Stimulated activated CD8-positive, alpha-beta memory T cell treated with anti-CD3 and anti-CD28 coated beads, Interleukin-2, amount 100 ng/mL, for 1 hour (primary cell): ENCODE measurements around the gene P4HTM.

Source experiments
- DNase-seq, 2 donors: peaks; one replicate each; pipeline ENCODE4 v3.0.0-alpha.2; 2020; ENCODE audit warnings: low read depth in 2 of 2

P4HTM gene

GRCh38 chr3:48989796-48990635, at the start of gene P4HTM:
TSS of gene P4HTM (plus strand) at chr3:48990241. CDS start at chr3:48990257, 16 bp downstream.
- DNase-seq, result peak; percentile 50 to 63

GRCh38 chr3:48945432-48945831, 44.6 kb upstream of the P4HTM start:
- DNase-seq, result no peak

- no peak for DNase-seq
These were observed 44.0 kb upstream of the P4HTM start for GRCh38 chr3:48945891-48946549.

GRCh38 chr3:48949376-48949717, 40.7 kb upstream of the P4HTM start:
- DNase-seq, result no peak

- DNase-seq, result no peak
These were observed 40.0 kb upstream of the P4HTM start for GRCh38 chr3:48950051-48950450.

- no peak for DNase-seq
These were observed 38.3 kb upstream of the P4HTM start for GRCh38 chr3:48951764-48952163.

GRCh38 chr3:48952510-48953118, 37.4 kb upstream of the P4HTM start:
- DNase-seq, result peak; percentile 7 to 32

GRCh38 chr3:48957006-48957705, 32.9 kb upstream of the P4HTM start:
- no peak for DNase-seq

- DNase-seq, result no peak
These were observed 29.1 kb upstream of the P4HTM start for GRCh38 chr3:48960841-48961413.

- no peak for DNase-seq
These were observed 27.7 kb upstream of the P4HTM start for GRCh38 chr3:48962340-48962739.

GRCh38 chr3:48962939-48963338, 27.1 kb upstream of the P4HTM start:
- DNase-seq, result no peak

GRCh38 chr3:48963591-48963990, 26.4 kb upstream of the P4HTM start:
- DNase-seq, result no peak

- DNase-seq, result no peak
These were observed 23.7 kb upstream of the P4HTM start for GRCh38 chr3:48966367-48966766.

GRCh38 chr3:48966876-48967361, 23.1 kb upstream of the P4HTM start:
- no peak for DNase-seq

GRCh38 chr3:48970586-48970985, 19.5 kb upstream of the P4HTM start:
- no peak for DNase-seq

- DNase-seq, result no peak
These were observed 15.8 kb upstream of the P4HTM start for GRCh38 chr3:48974076-48974864.

GRCh38 chr3:48979451-48979850, 10.6 kb upstream of the P4HTM start:
- no peak for DNase-seq

- DNase-seq, result no peak
These were observed 9.7 kb upstream of the P4HTM start for GRCh38 chr3:48980295-48980694.

- no peak for DNase-seq
These were observed 8.0 kb upstream of the P4HTM start for GRCh38 chr3:48982016-48982415.

- no peak for DNase-seq
These were observed 7.4 kb upstream of the P4HTM start for GRCh38 chr3:48982686-48983085.

GRCh38 chr3:48983096-48983495, 6.9 kb upstream of the P4HTM start:
- DNase-seq, result no peak
